Mucosa of stomach (tissue), 1 donor: ENCODE measurements around the gene CCDC121.
"Not testable (repeated sequence)": the region's sequence is repeated elsewhere in the genome, so short reads cannot be mapped to it uniquely, and the experiment has no call there.

Experiments used
- H3K27me3 ChIP-seq: one replicate; pipeline ENCODE4 v1.7.0; 2013; ENCODE audit warnings: mild to moderate bottlenecking, low read length; ENCODE audit not compliant: control insufficient read depth, insufficient read depth
- H3K36me3 ChIP-seq: one replicate; pipeline ENCODE4 v1.7.0; 2013; ENCODE audit warnings: low read length; ENCODE audit not compliant: control insufficient read depth, insufficient read depth
- H3K4me1 ChIP-seq: one replicate; pipeline ENCODE4 v1.7.0; 2013; ENCODE audit warnings: mild to moderate bottlenecking, low read length; ENCODE audit not compliant: control insufficient read depth, insufficient read depth
- H3K4me3 ChIP-seq: one replicate; pipeline ENCODE4 v1.7.0; 2013; ENCODE audit warnings: low read length
- H3K9ac ChIP-seq: one replicate; pipeline ENCODE4 v1.7.0; 2013; ENCODE audit warnings: mild to moderate bottlenecking, low read length, moderate library complexity
- H3K9me3 ChIP-seq: one replicate; pipeline ENCODE4 v1.7.0; 2013; ENCODE audit warnings: mild to moderate bottlenecking, low read length, moderate library complexity; ENCODE audit not compliant: control insufficient read depth
- donor health status: Pancreatic carcinoma.

Gene CCDC121

DNA sequence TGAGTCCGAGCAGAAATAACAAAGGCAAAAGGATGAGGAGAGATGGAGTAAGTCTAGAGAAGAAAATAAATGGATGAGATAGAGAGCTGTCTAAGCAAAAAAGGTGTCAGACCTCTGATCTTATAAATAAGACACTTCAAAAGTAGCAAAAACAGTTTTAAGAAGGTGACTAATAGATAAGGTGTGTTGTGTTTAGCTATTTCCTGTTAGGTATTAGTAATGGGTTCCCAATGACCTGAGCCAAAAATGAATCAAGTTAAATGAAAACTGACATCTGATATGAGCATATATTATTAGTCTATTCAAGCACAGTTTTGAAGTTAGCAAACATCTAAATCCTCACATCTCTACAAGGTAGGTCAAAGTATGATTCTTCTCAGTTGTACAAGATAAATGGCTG lies 24.0 kb upstream of the CCDC121 start:
- no peaks in the 10 kb centered on the region for H3K4me1 ChIP-seq
- H3K9ac ChIP-seq, result no peak overlapping the region
- H3K9me3 ChIP-seq, result no peaks in the 10 kb centered on the region
- no peaks in the 10 kb centered on the region for H3K27me3 ChIP-seq
- peaks cover 6% of the 10 kb centered on the region for H3K36me3 ChIP-seq
- H3K4me3 ChIP-seq, result no peak overlapping the region

DNA sequence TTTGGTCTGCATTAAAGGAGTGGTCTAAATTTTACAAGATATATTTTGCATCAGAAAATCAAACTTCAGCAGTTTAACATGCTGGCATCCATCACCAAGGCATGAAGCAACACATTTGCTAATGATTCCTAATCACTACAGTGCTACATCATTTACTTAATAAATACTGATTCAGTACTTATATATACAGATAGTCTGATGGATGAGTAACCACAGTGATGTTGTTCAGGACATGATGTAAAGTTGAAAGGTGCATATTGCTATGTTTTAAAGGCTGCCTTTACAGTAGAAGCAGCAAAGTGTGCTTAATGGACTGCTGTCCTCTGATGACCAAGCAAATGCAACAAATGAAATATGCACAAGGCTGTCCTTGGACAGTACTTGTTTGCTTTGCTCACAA lies 23.5 kb upstream of the CCDC121 start:
- Histone ChIP-seq H3K36me3 (peaks cover 6% of the 10 kb centered on the region), H3K9me3 (no peaks in the 10 kb centered on the region), H3K4me3 (no peak overlapping the region), H3K9ac (no peak overlapping the region), H3K4me1 (no peaks in the 10 kb centered on the region), H3K27me3 (no peaks in the 10 kb centered on the region)

DNA sequence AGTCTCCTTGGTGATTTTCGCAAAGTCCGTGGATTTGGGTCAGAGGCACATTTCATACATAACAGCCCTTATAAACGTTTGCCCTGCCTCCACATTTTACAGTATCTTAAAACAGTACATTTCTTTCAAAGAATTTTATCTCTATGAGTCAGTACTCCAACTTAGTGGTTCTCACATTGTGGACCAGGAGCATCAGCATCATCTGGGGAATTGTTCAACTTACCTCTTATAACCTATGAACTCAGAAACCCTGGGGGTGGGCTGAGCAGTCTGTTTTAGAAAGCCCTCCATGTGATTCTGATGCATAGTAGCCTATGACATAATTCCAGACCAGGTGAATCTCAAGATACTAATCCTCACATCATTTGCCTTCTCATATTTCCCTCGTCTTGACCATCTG lies 22.2 kb upstream of the CCDC121 start:
- Histone ChIP-seq H3K9ac (no peak overlapping the region), H3K27me3 (no peaks in the 10 kb centered on the region), H3K9me3 (no peaks in the 10 kb centered on the region), H3K4me3 (no peak overlapping the region), H3K4me1 (no peaks in the 10 kb centered on the region), H3K36me3 (peaks cover 6% of the 10 kb centered on the region)

DNA sequence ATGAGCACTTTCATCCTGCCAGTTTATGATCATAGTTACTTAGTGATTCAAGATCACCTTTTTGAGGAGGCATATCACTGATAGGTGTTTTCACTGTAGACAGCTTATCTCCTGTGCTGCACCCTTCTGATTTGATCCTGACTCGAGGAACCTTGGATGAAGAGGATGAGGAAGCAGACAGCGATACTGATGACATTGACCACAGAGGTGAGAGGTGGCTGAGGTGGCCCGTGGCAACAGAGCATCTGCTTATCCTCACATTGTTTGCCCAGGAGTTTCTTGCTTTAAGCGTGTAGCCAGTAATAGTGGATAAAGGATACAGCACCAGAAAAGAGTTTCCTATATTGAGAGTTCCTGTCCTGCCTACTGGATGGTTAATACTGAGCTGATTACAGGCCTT lies 18.9 kb upstream of the CCDC121 start:
- H3K9me3 ChIP-seq, result no peaks in the 10 kb centered on the region
- no peaks in the 10 kb centered on the region for H3K36me3 ChIP-seq
- no peaks in the 10 kb centered on the region for H3K4me1 ChIP-seq
- no peaks in the 10 kb centered on the region for H3K27me3 ChIP-seq
- no peak overlapping the region for H3K4me3 ChIP-seq
- H3K9ac ChIP-seq, result no peak overlapping the region

DNA sequence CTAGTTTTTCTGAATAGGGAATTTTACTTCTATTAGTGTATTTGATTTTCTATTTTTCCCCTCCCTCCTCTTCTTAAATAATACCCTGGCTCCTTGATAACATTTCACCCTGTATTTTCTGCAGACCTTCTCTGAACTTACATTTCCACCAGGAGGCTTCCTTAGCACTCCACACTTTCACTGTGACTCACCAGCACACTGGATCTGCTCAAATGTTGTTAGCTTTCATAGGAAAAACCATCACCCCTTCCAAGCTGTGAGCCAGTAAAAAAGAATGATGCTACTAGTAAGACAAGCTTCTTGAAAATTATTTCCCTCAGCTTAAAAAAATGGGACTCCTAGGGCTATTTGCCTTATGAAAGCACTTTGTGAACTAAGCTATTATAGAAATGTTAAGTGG lies 18.5 kb upstream of the CCDC121 start:
- no peaks in the 10 kb centered on the region for H3K27me3 ChIP-seq
- no peaks in the 10 kb centered on the region for H3K4me1 ChIP-seq
- H3K9ac ChIP-seq, result no peak overlapping the region
- H3K36me3 ChIP-seq, result no peaks in the 10 kb centered on the region
- no peaks in the 10 kb centered on the region for H3K9me3 ChIP-seq
- no peak overlapping the region for H3K4me3 ChIP-seq

DNA sequence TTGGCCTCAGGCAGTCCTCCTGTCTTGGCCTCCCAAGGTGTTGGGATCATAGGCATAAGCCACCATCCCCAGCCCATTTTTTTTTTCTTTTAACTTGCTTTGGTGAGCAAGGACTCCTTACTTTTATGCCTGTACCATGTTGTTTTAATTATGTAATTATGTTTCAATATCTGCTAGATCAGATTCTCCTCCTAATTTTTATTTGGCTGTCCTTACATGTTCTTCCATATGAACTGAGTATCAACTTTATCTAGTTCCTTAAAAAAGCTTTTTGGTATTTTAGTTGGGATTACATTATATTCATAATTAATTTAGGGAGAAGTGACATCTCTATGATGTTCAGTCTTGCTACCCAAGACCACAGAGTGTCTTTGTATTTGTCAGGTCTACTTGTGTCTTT lies 16.4 kb upstream of the CCDC121 start:
- Histone ChIP-seq H3K4me1 (no peaks in the 10 kb centered on the region), H3K36me3 (no peaks in the 10 kb centered on the region), H3K27me3 (no peaks in the 10 kb centered on the region)

DNA sequence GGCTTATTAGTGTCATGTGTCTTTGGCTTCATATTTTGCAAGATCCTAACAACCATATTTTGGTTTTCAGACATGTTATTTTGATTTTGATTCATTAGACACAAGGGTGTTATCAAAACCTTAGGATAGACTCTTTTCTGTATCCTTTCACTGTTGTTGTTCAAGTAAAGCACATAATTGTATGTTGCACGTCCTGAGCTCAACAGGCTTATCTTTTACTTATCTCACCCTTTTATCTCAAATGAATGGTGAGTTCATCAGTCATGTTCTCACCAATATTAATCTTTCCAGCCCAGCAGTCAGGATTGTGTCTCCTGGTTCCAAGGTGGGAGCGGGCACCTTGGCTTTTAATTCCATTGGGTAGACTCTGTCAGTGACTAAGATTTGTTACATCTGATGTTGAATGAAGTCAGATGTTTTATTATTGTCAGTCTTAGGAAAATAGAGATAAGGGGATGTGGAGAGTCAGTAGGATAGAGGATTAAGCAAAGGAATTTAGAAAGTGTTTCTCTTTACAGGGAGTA lies 12.0 kb upstream of the CCDC121 start:
- Histone ChIP-seq H3K4me3 (no peak overlapping the region), H3K36me3 (peaks cover 7% of the 10 kb centered on the region), H3K9me3 (no peaks in the 10 kb centered on the region), H3K4me1 (no peaks in the 10 kb centered on the region), H3K27me3 (no peaks in the 10 kb centered on the region), H3K9ac (no peak overlapping the region)

More for the DNA sequence above, 16.4 kb upstream of the CCDC121 start:
- Histone ChIP-seq H3K9ac (no peak overlapping the region), H3K4me3 (no peak overlapping the region), H3K9me3 (no peaks in the 10 kb centered on the region)

DNA sequence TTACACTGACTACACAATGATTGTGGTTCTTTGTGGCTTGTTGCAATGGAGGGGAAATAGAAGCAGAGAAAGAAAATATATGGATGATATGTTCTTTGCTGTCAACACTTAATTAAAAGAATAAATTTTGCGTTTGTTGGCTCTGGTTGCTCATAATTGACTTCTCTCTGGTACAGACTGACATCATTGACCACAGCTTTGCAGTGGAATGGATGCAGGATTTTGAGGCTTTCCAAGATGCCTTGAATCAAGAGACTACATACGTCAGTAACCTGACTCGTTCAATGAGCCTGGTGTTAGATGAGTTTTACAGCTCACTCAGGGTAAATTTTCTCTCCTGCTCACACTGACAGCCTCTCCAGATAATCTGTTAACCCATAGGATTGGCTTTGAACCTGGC lies 9.9 kb upstream of the CCDC121 start:
- Histone ChIP-seq H3K4me1 (no peaks in the 10 kb centered on the region), H3K9me3 (no peaks in the 10 kb centered on the region), H3K27me3 (no peaks in the 10 kb centered on the region), H3K9ac (no peak overlapping the region), H3K4me3 (no peak overlapping the region), H3K36me3 (peaks cover 7% of the 10 kb centered on the region)

DNA sequence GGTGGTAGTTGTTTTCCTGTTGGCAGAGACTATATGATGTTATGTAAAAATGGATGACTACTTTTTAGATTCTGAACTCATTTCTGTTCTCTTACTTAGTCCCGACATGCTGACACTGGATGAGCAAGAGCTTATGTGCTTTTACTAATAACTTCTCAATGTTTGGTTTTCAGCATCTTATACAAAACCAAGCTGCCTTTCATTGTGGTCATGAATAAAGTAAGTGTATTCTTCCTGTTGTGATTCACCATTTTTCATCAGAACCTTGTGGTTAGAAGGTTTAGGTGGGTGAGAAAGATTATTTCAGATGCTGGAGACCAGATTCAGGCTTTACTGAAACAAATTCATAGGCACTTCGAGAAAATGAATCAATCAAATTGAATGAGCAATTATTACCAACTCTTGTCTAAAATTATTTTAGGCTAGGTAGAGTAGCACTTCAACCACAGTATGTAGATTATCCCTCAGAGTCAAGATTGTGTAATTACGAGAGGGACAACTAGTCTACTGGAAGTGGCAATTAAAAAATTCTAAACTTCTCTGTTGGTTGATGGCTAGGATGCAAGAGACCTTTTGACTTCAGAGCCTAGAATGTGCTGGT lies 9.3 kb upstream of the CCDC121 start:
- Histone ChIP-seq H3K4me1 (no peaks in the 10 kb centered on the region), H3K9ac (no peak overlapping the region), H3K4me3 (no peak overlapping the region), H3K27me3 (no peaks in the 10 kb centered on the region), H3K36me3 (peaks cover 7% of the 10 kb centered on the region), H3K9me3 (no peaks in the 10 kb centered on the region)

DNA sequence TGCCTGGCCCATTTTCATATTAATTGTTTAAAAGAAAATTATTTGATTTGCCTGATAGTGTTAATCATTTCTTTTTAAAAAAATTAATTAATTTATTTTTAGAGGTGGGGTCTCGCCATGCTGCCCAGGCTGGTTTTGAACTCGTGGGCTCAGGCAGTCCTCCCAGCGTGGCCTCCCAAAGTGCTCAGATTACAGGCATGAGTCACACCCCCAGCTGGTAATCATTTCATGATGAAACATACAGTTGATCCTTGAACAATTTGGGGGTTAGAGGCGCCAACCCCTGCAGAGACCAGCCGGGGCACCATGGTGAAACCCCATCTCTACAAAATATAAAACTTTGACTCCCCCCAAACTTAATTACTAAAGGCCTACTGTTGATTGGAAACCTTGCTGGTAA lies 8.0 kb upstream of the CCDC121 start:
- Histone ChIP-seq H3K9me3 (no peaks in the 10 kb centered on the region), H3K27me3 (no peaks in the 10 kb centered on the region), H3K9ac (no peak overlapping the region), H3K4me3 (no peak overlapping the region), H3K36me3 (peaks cover 7% of the 10 kb centered on the region), H3K4me1 (no peaks in the 10 kb centered on the region)

DNA sequence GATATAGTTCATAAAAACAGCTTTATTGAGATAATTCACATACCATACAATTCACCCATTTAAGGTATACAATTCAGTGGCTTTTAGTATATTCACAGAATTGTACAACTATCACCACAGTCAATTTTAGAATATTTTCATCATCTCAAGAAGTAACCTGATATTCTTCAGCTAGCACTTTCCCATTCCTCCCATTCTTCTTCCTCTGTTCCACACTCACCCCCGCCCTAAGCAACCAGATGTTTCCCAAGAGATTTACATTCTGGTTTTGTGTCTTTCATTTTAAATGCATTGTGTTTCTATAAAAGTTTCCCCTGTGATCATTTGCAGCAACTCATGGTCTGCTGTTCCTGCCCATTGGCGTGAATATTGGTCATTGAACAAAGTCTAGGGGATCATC lies 5.5 kb upstream of the CCDC121 start:
- H3K36me3 ChIP-seq, result no peaks in the 10 kb centered on the region
- H3K4me3 ChIP-seq, result no peak overlapping the region
- no peaks in the 10 kb centered on the region for H3K9me3 ChIP-seq
- no peaks in the 10 kb centered on the region for H3K27me3 ChIP-seq
- H3K9ac ChIP-seq, result no peak overlapping the region
- peaks cover 5% of the 10 kb centered on the region for H3K4me1 ChIP-seq

DNA sequence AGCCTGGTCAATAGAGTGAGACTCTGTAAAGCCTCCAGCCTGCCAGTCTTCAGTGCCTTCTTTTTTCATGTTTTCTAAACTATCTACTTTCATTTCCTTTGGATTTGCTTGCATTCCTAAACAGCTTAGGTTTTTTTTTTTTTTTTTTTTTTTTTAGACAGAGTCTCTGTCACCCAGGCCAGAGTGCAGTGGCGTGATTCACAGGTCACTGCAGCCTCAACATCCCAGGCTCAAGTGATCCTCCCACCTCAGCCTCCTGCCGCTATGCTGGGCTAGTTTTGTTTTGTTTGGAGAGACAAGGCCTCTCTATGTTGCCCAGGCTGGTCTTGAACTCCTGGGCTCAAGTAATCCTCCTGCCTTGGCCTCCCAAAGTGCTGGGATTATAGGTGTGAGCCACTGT lies 1.4 kb upstream of the CCDC121 start:
- not testable (repeated sequence) for H3K9me3 ChIP-seq, H3K36me3 ChIP-seq, H3K9ac ChIP-seq, H3K27me3 ChIP-seq, H3K4me3 ChIP-seq
- peaks cover 11% of the 10 kb centered on the region for H3K4me1 ChIP-seq
